ENCODE measurements around the gene PEX7. TPM values are rescaled to one million over a fixed set of nuclear protein-coding genes. Genes with fewer than 3 reads are reported as not detected.
"Not testable (repeated sequence)": the region's sequence is repeated elsewhere in the genome, so short reads cannot be mapped to it uniquely, and the experiment has no call there.

PEX7 gene
- total RNA-seq, 1 experiment from 2014 or later, result 23.1 TPM

GRCh38 chr6:136840276-136841001 is 18.0 kb downstream of the PEX7 start:
- no peak for DNase-seq (ENCODE audit: low read depth)

- no peak for DNase-seq (ENCODE audit: low read depth)
Observed at GRCh38 chr6:136843210-136843609, 20.8 kb downstream of the PEX7 start.

GRCh38 chr6:136846046-136846445 is 23.7 kb downstream of the PEX7 start:
- peak; percentile 55 for DNase-seq (ENCODE audit: low read depth)

GRCh38 chr6:136846477-136846876 is 24.1 kb downstream of the PEX7 start:
- not testable (repeated sequence) for DNase-seq (ENCODE audit: low read depth)

- DNase-seq (ENCODE audit: low read depth), result peak; percentile 20
Observed at GRCh38 chr6:136849979-136850563, 27.7 kb downstream of the PEX7 start.

- no peak for DNase-seq (ENCODE audit: low read depth)
Observed at GRCh38 chr6:136859430-136859829, 37.0 kb downstream of the PEX7 start.

- peak; percentile 36 for DNase-seq (ENCODE audit: low read depth)
Observed at GRCh38 chr6:136860043-136860442, 37.7 kb downstream of the PEX7 start.

GRCh38 chr6:136862662-136863061 is 40.3 kb downstream of the PEX7 start:
- DNase-seq (ENCODE audit: low read depth), result no peak

GRCh38 chr6:136863752-136864151 is 41.4 kb downstream of the PEX7 start:
- no peak for DNase-seq (ENCODE audit: low read depth)

- DNase-seq (ENCODE audit: low read depth), result no peak
Observed at GRCh38 chr6:136864676-136865075, 42.3 kb downstream of the PEX7 start.

- DNase-seq (ENCODE audit: low read depth), result no peak
Observed at GRCh38 chr6:136866872-136867416, 44.6 kb downstream of the PEX7 start.

GRCh38 chr6:136869451-136869850 is 47.1 kb downstream of the PEX7 start:
- no peak for DNase-seq (ENCODE audit: low read depth)

- peak; percentile 22 for DNase-seq (ENCODE audit: low read depth)
Observed at GRCh38 chr6:136873748-136874147, 51.4 kb downstream of the PEX7 start.

GRCh38 chr6:136876469-136876868 is 54.1 kb downstream of the PEX7 start:
- DNase-seq (ENCODE audit: low read depth), result not testable (repeated sequence)

GRCh38 chr6:136880748-136881460 is 58.5 kb downstream of the PEX7 start:
- DNase-seq (ENCODE audit: low read depth), result no peak

- peak; percentile 2 for DNase-seq (ENCODE audit: low read depth)
Observed at GRCh38 chr6:136886091-136886490, 63.7 kb downstream of the PEX7 start.

GRCh38 chr6:136887953-136888352 is 65.6 kb downstream of the PEX7 start:
- no peak for DNase-seq (ENCODE audit: low read depth)

- DNase-seq (ENCODE audit: low read depth), result no peak
Observed at GRCh38 chr6:136889271-136890193, 67.1 kb downstream of the PEX7 start.

- DNase-seq (ENCODE audit: low read depth), result no peak
Observed at GRCh38 chr6:136890194-136890839, 67.9 kb downstream of the PEX7 start.

- DNase-seq (ENCODE audit: low read depth), result no peak
Observed at GRCh38 chr6:136890986-136891385, 68.6 kb downstream of the PEX7 start.

- no peak for DNase-seq (ENCODE audit: low read depth)
Observed at GRCh38 chr6:136893187-136893586, 70.8 kb downstream of the PEX7 start.

Measured in M059J (cell line).